ENCODE results near the gene FTO.

Gene FTO

GRCh38 chr16:53986793-53987192 lies 282.8 kb downstream of the FTO start:
- no peak for FAIRE-seq
- no peak for DNase-seq (ENCODE audit: insufficient read length, low spot score)

- DNase-seq (ENCODE audit: insufficient read length, low spot score) (no peak), FAIRE-seq (no peak)
Observed at GRCh38 chr16:53988136-53988535, 284.2 kb downstream of the FTO start.

- FAIRE-seq (no peak), DNase-seq (ENCODE audit: insufficient read length, low spot score) (no peak)
Observed at GRCh38 chr16:53989597-53989996, 285.6 kb downstream of the FTO start.

- DNase-seq (ENCODE audit: insufficient read length, low spot score) (no peak), FAIRE-seq (no peak)
Observed at GRCh38 chr16:53991754-53992378, 287.9 kb downstream of the FTO start.

GRCh38 chr16:53995378-53995777 lies 291.4 kb downstream of the FTO start:
- DNase-seq (ENCODE audit: insufficient read length, low spot score) (no peak), FAIRE-seq (no peak)

- FAIRE-seq (no peak), DNase-seq (ENCODE audit: insufficient read length, low spot score) (no peak)
Observed at GRCh38 chr16:53996961-53997360, 293.0 kb downstream of the FTO start.

GRCh38 chr16:53998024-53998810 lies 294.3 kb downstream of the FTO start:
- FAIRE-seq (no peak), DNase-seq (ENCODE audit: insufficient read length, low spot score) (no peak)

- no peak for FAIRE-seq
Observed at GRCh38 chr16:53998966-53999522, 295.1 kb downstream of the FTO start.

GRCh38 chr16:53999841-54000240 lies 295.9 kb downstream of the FTO start:
- no peak for DNase-seq (ENCODE audit: insufficient read length, low spot score)

More at GRCh38 chr16:53998966-53999522, 295.1 kb downstream of the FTO start:
- DNase-seq (ENCODE audit: insufficient read length, low spot score), result no peak

GRCh38 chr16:54000361-54000760 lies 296.4 kb downstream of the FTO start:
- DNase-seq (ENCODE audit: insufficient read length, low spot score), result no peak
- FAIRE-seq, result no peak

More at GRCh38 chr16:53999841-54000240, 295.9 kb downstream of the FTO start:
- FAIRE-seq, result no peak

GRCh38 chr16:54006693-54007092 lies 302.7 kb downstream of the FTO start:
- FAIRE-seq, result no peak

GRCh38 chr16:54007504-54007903 lies 303.5 kb downstream of the FTO start:
- FAIRE-seq, result no peak
- DNase-seq (ENCODE audit: insufficient read length, low spot score), result no peak

More at GRCh38 chr16:54006693-54007092, 302.7 kb downstream of the FTO start:
- DNase-seq (ENCODE audit: insufficient read length, low spot score), result no peak

GRCh38 chr16:54009464-54010176 lies 305.7 kb downstream of the FTO start:
- no peak for FAIRE-seq

GRCh38 chr16:54015147-54015546 lies 311.2 kb downstream of the FTO start:
- DNase-seq (ENCODE audit: insufficient read length, low spot score), result no peak
- FAIRE-seq, result no peak

More at GRCh38 chr16:54009464-54010176, 305.7 kb downstream of the FTO start:
- DNase-seq (ENCODE audit: insufficient read length, low spot score), result no peak

GRCh38 chr16:54022362-54022761 lies 318.4 kb downstream of the FTO start:
- DNase-seq (ENCODE audit: insufficient read length, low spot score) (no peak), FAIRE-seq (no peak)

GRCh38 chr16:54026456-54026855 lies 322.5 kb downstream of the FTO start:
- no peak for FAIRE-seq

GRCh38 chr16:54027062-54027461 lies 323.1 kb downstream of the FTO start:
- no peak for FAIRE-seq
- DNase-seq (ENCODE audit: insufficient read length, low spot score), result no peak

More at GRCh38 chr16:54026456-54026855, 322.5 kb downstream of the FTO start:
- DNase-seq (ENCODE audit: insufficient read length, low spot score), result no peak

GRCh38 chr16:54027558-54027957 lies 323.6 kb downstream of the FTO start:
- DNase-seq (ENCODE audit: insufficient read length, low spot score) (no peak), FAIRE-seq (no peak)

- no peak for FAIRE-seq
- no peak for DNase-seq (ENCODE audit: insufficient read length, low spot score)
Observed at GRCh38 chr16:54027995-54028394, 324.0 kb downstream of the FTO start.

- FAIRE-seq (no peak), DNase-seq (ENCODE audit: insufficient read length, low spot score) (no peak)
Observed at GRCh38 chr16:54030451-54030850, 326.5 kb downstream of the FTO start.

GRCh38 chr16:54031107-54031760 lies 327.3 kb downstream of the FTO start:
- no peak for DNase-seq (ENCODE audit: insufficient read length, low spot score)
- FAIRE-seq, result no peak

Data from GM19239 (cell line).